Measurements from ENCODE around the gene SETD2.

DNA sequence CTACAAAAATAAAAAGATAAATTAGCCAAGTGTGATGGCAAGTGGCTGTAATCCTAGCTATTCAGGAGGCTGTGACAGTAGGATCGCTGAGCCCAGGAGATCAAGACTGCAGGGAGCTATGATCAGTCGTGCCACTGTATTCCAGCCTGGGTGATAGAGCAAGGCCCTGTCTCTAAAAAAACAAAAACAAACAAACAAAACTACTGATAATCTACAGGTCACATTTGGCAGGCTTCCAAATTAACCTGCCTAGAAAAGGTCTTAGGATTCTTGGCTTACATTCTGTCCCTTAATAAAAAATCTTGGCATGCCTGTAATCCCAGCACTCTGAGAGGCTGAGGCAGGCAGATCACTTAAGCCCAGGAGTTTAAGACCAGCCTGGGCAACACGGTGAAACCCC lies 33.4 kb upstream of the SETD2 start:
- TF ChIP-seq, protein P1, sequence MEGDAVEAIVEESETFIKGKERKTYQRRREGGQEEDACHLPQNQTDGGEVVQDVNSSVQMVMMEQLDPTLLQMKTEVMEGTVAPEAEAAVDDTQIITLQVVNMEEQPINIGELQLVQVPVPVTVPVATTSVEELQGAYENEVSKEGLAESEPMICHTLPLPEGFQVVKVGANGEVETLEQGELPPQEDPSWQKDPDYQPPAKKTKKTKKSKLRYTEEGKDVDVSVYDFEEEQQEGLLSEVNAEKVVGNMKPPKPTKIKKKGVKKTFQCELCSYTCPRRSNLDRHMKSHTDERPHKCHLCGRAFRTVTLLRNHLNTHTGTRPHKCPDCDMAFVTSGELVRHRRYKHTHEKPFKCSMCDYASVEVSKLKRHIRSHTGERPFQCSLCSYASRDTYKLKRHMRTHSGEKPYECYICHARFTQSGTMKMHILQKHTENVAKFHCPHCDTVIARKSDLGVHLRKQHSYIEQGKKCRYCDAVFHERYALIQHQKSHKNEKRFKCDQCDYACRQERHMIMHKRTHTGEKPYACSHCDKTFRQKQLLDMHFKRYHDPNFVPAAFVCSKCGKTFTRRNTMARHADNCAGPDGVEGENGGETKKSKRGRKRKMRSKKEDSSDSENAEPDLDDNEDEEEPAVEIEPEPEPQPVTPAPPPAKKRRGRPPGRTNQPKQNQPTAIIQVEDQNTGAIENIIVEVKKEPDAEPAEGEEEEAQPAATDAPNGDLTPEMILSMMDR (IDR thresholded peaks at IDR 0.05 in 4 of 5, conservative IDR thresholded peaks at IDR 0.05 in 1 of 5), result no peak
- no peak for TF ChIP-seq POLR2A (IDR thresholded peaks at IDR 0.05)

All from gastrocnemius medialis (tissue), 4 donors.